Measurements from ENCODE around the gene TMEM62. TPM values are rescaled to one million over a fixed set of nuclear protein-coding genes. Genes with fewer than 3 reads are reported as not detected.

The TMEM62 gene
- total RNA-seq, 1 donor from 2014 or later: 19.1 TPM

DNA sequence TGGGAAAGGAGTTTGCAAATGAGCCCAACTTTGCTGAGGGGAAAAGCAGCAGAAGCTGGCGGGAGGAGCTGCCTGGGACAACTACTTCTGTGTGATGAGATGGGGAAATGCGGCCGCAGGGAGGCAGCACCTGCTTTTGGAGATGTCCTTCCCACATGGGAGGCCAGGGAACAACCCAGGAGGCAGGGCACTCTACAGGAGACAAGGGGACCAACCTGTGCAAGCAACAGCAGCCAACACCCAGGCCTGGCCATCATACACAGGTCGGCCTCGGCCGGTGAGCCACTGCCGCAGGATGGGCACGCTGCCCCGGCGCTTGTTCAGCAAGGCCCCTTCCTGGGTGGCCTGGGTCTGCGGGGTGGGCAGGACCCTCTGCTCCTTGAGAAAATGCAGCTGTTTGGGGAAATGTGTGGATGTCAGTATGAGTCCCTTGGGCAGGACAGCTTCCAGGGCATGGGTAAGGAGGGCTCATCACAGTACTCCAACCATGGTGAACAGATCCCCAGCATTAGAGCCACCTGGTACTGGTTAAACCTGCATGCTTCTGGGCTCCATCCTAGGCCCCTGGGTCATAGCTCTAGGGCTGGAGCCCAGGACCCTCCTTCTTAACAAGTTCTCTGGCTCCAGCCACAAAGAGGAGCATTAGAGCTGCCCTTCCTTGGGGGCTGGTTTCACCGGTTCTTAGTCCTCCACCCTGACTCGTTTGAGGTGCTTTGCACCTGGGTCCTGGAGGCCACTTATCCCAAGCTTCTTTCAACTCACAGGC lies 75.9 kb downstream of the TMEM62 start:
- no peaks in the 10 kb centered on the region for H3K36me3 Mint-ChIP-seq (ENCODE audit: unreplicated experiment)
- peaks cover 9% of the 10 kb centered on the region for H3K27me3 Mint-ChIP-seq (ENCODE audit: unreplicated experiment)
- H3K4me3 Mint-ChIP-seq (ENCODE audit: unreplicated experiment): no peak overlapping the region
- H3K9me3 Mint-ChIP-seq (ENCODE audit: unreplicated experiment): no peaks in the 10 kb centered on the region
- no peaks in the 10 kb centered on the region for H3K4me1 Mint-ChIP-seq (ENCODE audit: low read depth, unreplicated experiment)
- no peak for DNase-seq
- TF ChIP-seq, protein P1, sequence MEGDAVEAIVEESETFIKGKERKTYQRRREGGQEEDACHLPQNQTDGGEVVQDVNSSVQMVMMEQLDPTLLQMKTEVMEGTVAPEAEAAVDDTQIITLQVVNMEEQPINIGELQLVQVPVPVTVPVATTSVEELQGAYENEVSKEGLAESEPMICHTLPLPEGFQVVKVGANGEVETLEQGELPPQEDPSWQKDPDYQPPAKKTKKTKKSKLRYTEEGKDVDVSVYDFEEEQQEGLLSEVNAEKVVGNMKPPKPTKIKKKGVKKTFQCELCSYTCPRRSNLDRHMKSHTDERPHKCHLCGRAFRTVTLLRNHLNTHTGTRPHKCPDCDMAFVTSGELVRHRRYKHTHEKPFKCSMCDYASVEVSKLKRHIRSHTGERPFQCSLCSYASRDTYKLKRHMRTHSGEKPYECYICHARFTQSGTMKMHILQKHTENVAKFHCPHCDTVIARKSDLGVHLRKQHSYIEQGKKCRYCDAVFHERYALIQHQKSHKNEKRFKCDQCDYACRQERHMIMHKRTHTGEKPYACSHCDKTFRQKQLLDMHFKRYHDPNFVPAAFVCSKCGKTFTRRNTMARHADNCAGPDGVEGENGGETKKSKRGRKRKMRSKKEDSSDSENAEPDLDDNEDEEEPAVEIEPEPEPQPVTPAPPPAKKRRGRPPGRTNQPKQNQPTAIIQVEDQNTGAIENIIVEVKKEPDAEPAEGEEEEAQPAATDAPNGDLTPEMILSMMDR (IDR thresholded peaks at IDR 0.05; ENCODE audit: partially characterized antibody, unreplicated experiment): no peak
- no peak overlapping the region for H3K27ac Mint-ChIP-seq (ENCODE audit: unreplicated experiment)

GRCh38 chr15:43210172-43210745 lies 76.9 kb downstream of the TMEM62 start:
- Mint-ChIP-seq H3K9me3 (ENCODE audit: unreplicated experiment) (no peaks in the 10 kb centered on the region), H3K4me1 (ENCODE audit: low read depth, unreplicated experiment) (no peaks in the 10 kb centered on the region), H3K27ac (ENCODE audit: unreplicated experiment) (no peak overlapping the region), H3K27me3 (ENCODE audit: unreplicated experiment) (peaks cover 5% of the 10 kb centered on the region), H3K4me3 (ENCODE audit: unreplicated experiment) (no peak overlapping the region), H3K36me3 (ENCODE audit: unreplicated experiment) (no peaks in the 10 kb centered on the region)
- TF ChIP-seq, protein P1 (IDR thresholded peaks at IDR 0.05; ENCODE audit: partially characterized antibody, unreplicated experiment): no peak
- DNase-seq: no peak

DNA sequence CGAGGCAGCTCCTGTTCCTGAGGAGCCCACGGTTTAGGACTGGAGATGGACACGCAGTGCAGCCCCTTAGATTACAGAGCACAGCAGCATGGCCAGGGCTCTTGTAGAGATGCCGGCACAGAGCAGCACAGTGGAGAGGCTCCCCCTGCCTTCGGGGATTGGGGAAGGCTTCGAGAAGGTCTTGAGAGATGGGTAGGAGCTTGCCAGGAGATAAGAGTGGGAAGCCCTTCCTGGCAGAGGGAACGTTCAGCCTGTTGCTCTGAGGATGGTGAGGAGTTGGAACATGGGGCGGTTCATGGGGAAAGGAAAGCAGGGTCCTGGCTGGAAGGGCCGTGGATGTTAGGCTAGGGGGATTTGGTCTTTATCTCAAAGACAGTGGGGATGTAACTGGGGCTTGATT lies 77.4 kb downstream of the TMEM62 start:
- H3K36me3 Mint-ChIP-seq (ENCODE audit: unreplicated experiment): no peaks in the 10 kb centered on the region
- H3K27ac Mint-ChIP-seq (ENCODE audit: unreplicated experiment): no peak overlapping the region
- H3K9me3 Mint-ChIP-seq (ENCODE audit: unreplicated experiment): no peaks in the 10 kb centered on the region

GRCh38 chr15:43211224-43211735 lies 77.9 kb downstream of the TMEM62 start:
- H3K4me1 Mint-ChIP-seq (ENCODE audit: low read depth, unreplicated experiment): no peaks in the 10 kb centered on the region
- H3K9me3 Mint-ChIP-seq (ENCODE audit: unreplicated experiment): no peaks in the 10 kb centered on the region
- H3K36me3 Mint-ChIP-seq (ENCODE audit: unreplicated experiment): no peaks in the 10 kb centered on the region
- H3K27ac Mint-ChIP-seq (ENCODE audit: unreplicated experiment): no peak overlapping the region
- peaks cover 5% of the 10 kb centered on the region for H3K27me3 Mint-ChIP-seq (ENCODE audit: unreplicated experiment)
- DNase-seq: no peak
- TF ChIP-seq, protein P1 (IDR thresholded peaks at IDR 0.05; ENCODE audit: partially characterized antibody, unreplicated experiment): no peak
- no peak overlapping the region for H3K4me3 Mint-ChIP-seq (ENCODE audit: unreplicated experiment)

More for the DNA sequence above, 77.4 kb downstream of the TMEM62 start:
- peaks cover 5% of the 10 kb centered on the region for H3K27me3 Mint-ChIP-seq (ENCODE audit: unreplicated experiment)
- TF ChIP-seq, protein P1 (IDR thresholded peaks at IDR 0.05; ENCODE audit: partially characterized antibody, unreplicated experiment): no peak
- DNase-seq: no peak
- H3K4me1 Mint-ChIP-seq (ENCODE audit: low read depth, unreplicated experiment): no peaks in the 10 kb centered on the region
- no peak overlapping the region for H3K4me3 Mint-ChIP-seq (ENCODE audit: unreplicated experiment)

DNA sequence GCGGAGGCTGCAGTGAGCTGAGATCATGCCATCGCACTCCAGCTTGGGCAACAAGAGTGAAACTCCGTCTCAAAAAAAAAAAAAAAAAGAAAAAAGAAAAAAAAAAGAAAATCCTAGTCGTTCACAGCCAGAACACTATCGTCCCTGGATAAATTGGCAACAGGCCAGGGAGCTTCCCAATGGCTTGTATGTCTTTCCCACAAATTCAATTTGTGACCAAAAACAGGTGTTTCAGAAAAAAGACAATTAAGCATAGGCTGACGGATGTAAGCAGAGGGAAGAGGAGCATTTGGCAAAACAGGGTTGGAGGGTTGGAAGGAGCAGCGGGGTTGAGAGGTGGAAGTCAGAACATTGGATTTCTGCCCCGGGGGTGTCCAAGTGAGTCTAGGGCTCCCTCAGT lies 78.9 kb downstream of the TMEM62 start:
- H3K36me3 Mint-ChIP-seq (ENCODE audit: unreplicated experiment): no peaks in the 10 kb centered on the region
- H3K27me3 Mint-ChIP-seq (ENCODE audit: unreplicated experiment): peaks cover 4% of the 10 kb centered on the region
- TF ChIP-seq, protein P1 (IDR thresholded peaks at IDR 0.05; ENCODE audit: partially characterized antibody, unreplicated experiment): no peak
- no peak for DNase-seq
- no peak overlapping the region for H3K4me3 Mint-ChIP-seq (ENCODE audit: unreplicated experiment)
- H3K27ac Mint-ChIP-seq (ENCODE audit: unreplicated experiment): no peak overlapping the region
- no peaks in the 10 kb centered on the region for H3K4me1 Mint-ChIP-seq (ENCODE audit: low read depth, unreplicated experiment)
- H3K9me3 Mint-ChIP-seq (ENCODE audit: unreplicated experiment): no peaks in the 10 kb centered on the region

Measured in glutamatergic neuron (in vitro differentiated cells).